Parathyroid adenoma (tissue), 2 donors: ENCODE data around the gene GIMAP8.
A peak's percentile ranks its signal among the peaks of the same experiment; 100 is the strongest.

Source experiments
- H2AFZ ChIP-seq: fragments of 300-600 bp; sonication (generic); one replicate; pipeline ENCODE4 v1.7.0; 2017; ENCODE audit warnings: antibody characterized with exemption, mild to moderate bottlenecking
- H3K27ac ChIP-seq: fragments of 300-600 bp; sonication (generic); one replicate; pipeline ENCODE4 v1.7.0; 2017
- H3K27me3 ChIP-seq: fragments of 300-600 bp; sonication (generic); one replicate; pipeline ENCODE4 v1.7.0; 2017; ENCODE audit warnings: low read length; ENCODE audit not compliant: control insufficient read depth, insufficient read depth
- H3K36me3 ChIP-seq: fragments of 300-600 bp; sonication (generic); one replicate; pipeline ENCODE4 v1.7.0; 2017; ENCODE audit warnings: low read length; ENCODE audit not compliant: control insufficient read depth, insufficient read depth
- H3K4me1 ChIP-seq: fragments of 300-600 bp; sonication (generic); one replicate; pipeline ENCODE4 v1.7.0; 2017; ENCODE audit warnings: control low read depth
- H3K4me2 ChIP-seq: fragments of 300-600 bp; sonication (generic); one replicate; pipeline ENCODE4 v1.7.0; 2017; ENCODE audit warnings: low read length
- H3K4me3 ChIP-seq: fragments of 300-600 bp; sonication (generic); one replicate; pipeline ENCODE4 v1.7.0; 2017; ENCODE audit warnings: low read depth, low read length
- H3K79me2 ChIP-seq: fragments of 300-600 bp; sonication (generic); one replicate; pipeline ENCODE4 v1.7.0; 2017; ENCODE audit warnings: control low read depth
- H3K9ac ChIP-seq: fragments of 300-600 bp; sonication (generic); one replicate; pipeline ENCODE4 v1.7.0; 2017; ENCODE audit warnings: mild to moderate bottlenecking
- H3K9me3 ChIP-seq: fragments of 300-600 bp; sonication (generic); one replicate; pipeline ENCODE4 v1.7.0; 2017; ENCODE audit warnings: low read length; ENCODE audit not compliant: control insufficient read depth
- CTCF ChIP-seq: fragments of 300-600 bp; sonication (generic); IDR thresholded peaks from one replicate; pipeline ENCODE4 v1.7.0; 2017; ENCODE audit warnings: antibody characterized with exemption, mild to moderate bottlenecking
- donor health status: primary hyperparathyroidism.

The GIMAP8 gene

GRCh38 chr7:150408393-150409299, 41.8 kb upstream of the GIMAP8 start:
- no peak for TF ChIP-seq CTCF
- H3K79me2 ChIP-seq: no peaks in the 10 kb centered on the region
- H3K27ac ChIP-seq: no peak overlapping the region
- H3K36me3 ChIP-seq: no peaks in the 10 kb centered on the region
- peaks cover 29% of the 10 kb centered on the region for H3K4me1 ChIP-seq
- no peaks in the 10 kb centered on the region for H3K9me3 ChIP-seq
- no peak overlapping the region for H2AFZ ChIP-seq
- no peak overlapping the region for H3K4me3 ChIP-seq
- H3K9ac ChIP-seq: no peak overlapping the region
- H3K27me3 ChIP-seq: no peaks in the 10 kb centered on the region
- H3K4me2 ChIP-seq: no peak overlapping the region

GRCh38 chr7:150409300-150410030, 41.0 kb upstream of the GIMAP8 start:
- Histone ChIP-seq H3K27me3 (no peaks in the 10 kb centered on the region), H3K9me3 (no peaks in the 10 kb centered on the region), H3K79me2 (no peaks in the 10 kb centered on the region), H3K36me3 (no peaks in the 10 kb centered on the region), H3K4me3 (no peak overlapping the region), H3K4me2 (no peak overlapping the region), H3K27ac (no peak overlapping the region), H3K4me1 (peaks cover 26% of the 10 kb centered on the region), H2AFZ (no peak overlapping the region), H3K9ac (no peak overlapping the region)
- no peak for TF ChIP-seq CTCF

- TF ChIP-seq CTCF: no peak
- Histone ChIP-seq H3K4me2 (no peak overlapping the region), H3K36me3 (no peaks in the 10 kb centered on the region), H3K4me3 (no peak overlapping the region), H3K9ac (no peak overlapping the region), H3K27me3 (no peaks in the 10 kb centered on the region), H3K9me3 (no peaks in the 10 kb centered on the region), H2AFZ (no peak overlapping the region), H3K27ac (peak overlapping the region; percentile 60), H3K79me2 (no peaks in the 10 kb centered on the region), H3K4me1 (peaks cover 31% of the 10 kb centered on the region)
Observed at GRCh38 chr7:150410131-150410530, 40.3 kb upstream of the GIMAP8 start.

- H3K4me1 ChIP-seq: peaks cover 35% of the 10 kb centered on the region
- H3K9me3 ChIP-seq: no peaks in the 10 kb centered on the region
- H3K9ac ChIP-seq: no peak overlapping the region
- H3K36me3 ChIP-seq: no peaks in the 10 kb centered on the region
- no peak overlapping the region for H3K4me3 ChIP-seq
- H2AFZ ChIP-seq: peak overlapping the region; percentile 67
- no peak overlapping the region for H3K4me2 ChIP-seq
- no peak for TF ChIP-seq CTCF
- H3K27ac ChIP-seq: peak overlapping the region; percentile 60
- no peaks in the 10 kb centered on the region for H3K27me3 ChIP-seq
- H3K79me2 ChIP-seq: no peaks in the 10 kb centered on the region
Observed at GRCh38 chr7:150410680-150411346, 39.6 kb upstream of the GIMAP8 start.
